Mesothelial cell of epicardium (in vitro differentiated cells): ENCODE results near the gene DST. TPM values are rescaled to one million over a fixed set of nuclear protein-coding genes. Genes with fewer than 3 reads are reported as not detected.
"Not testable (repeated sequence)": the region's sequence is repeated elsewhere in the genome, so short reads cannot be mapped to it uniquely, and the experiment has no call there.

Experiments used
- DNase-seq, 2 experiments: peaks; one replicate each; pipeline ENCODE4 v3.0.0; 2021; ENCODE audit warnings: low spot score in 2 of 2; ENCODE audit not compliant: unreplicated experiment in 2 of 2
- H3K27ac Mint-ChIP-seq: 2 replicates; pipeline ENCODE4 v1.8.0; 2021; ENCODE audit warnings: mixed read lengths
- H3K27me3 Mint-ChIP-seq: 2 replicates; pipeline ENCODE4 v1.8.0; 2021; ENCODE audit warnings: low read depth, mixed read lengths
- H3K36me3 Mint-ChIP-seq: 2 replicates; pipeline ENCODE4 v1.8.0; 2021; ENCODE audit warnings: mixed read lengths
- H3K4me1 Mint-ChIP-seq: 2 replicates; pipeline ENCODE4 v1.8.0; 2021; ENCODE audit warnings: mixed read lengths
- H3K4me3 Mint-ChIP-seq: 2 replicates; pipeline ENCODE4 v1.8.0; 2021; ENCODE audit warnings: mild to moderate bottlenecking, moderate library complexity, mixed read lengths
- H3K9me3 Mint-ChIP-seq: 2 replicates; pipeline ENCODE4 v1.8.0; 2021; ENCODE audit warnings: mixed read lengths
- total RNA-seq: library from RNA; stranded (reverse); gene quantifications from 3 replicates; pipeline ENCODE4 v1.2.1, GENCODE V29; 2021
- TF ChIP-seq, protein P1 (sequence below): fragments of 200-600 bp; sonication (generic); IDR thresholded peaks from one replicate; pipeline ENCODE4 v1.5.0; 2021; ENCODE audit warnings: antibody characterized with exemption; ENCODE audit not compliant: unreplicated experiment

The DST gene
- total RNA-seq, 1 donor from 2014 or later = 306 TPM

- no peaks in the 10 kb centered on the region for H3K9me3 Mint-ChIP-seq
- peaks cover 1% of the 10 kb centered on the region for H3K36me3 Mint-ChIP-seq
- no peaks in the 10 kb centered on the region for H3K27me3 Mint-ChIP-seq
- TF ChIP-seq, protein P1, sequence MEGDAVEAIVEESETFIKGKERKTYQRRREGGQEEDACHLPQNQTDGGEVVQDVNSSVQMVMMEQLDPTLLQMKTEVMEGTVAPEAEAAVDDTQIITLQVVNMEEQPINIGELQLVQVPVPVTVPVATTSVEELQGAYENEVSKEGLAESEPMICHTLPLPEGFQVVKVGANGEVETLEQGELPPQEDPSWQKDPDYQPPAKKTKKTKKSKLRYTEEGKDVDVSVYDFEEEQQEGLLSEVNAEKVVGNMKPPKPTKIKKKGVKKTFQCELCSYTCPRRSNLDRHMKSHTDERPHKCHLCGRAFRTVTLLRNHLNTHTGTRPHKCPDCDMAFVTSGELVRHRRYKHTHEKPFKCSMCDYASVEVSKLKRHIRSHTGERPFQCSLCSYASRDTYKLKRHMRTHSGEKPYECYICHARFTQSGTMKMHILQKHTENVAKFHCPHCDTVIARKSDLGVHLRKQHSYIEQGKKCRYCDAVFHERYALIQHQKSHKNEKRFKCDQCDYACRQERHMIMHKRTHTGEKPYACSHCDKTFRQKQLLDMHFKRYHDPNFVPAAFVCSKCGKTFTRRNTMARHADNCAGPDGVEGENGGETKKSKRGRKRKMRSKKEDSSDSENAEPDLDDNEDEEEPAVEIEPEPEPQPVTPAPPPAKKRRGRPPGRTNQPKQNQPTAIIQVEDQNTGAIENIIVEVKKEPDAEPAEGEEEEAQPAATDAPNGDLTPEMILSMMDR = no peak
- H3K4me1 Mint-ChIP-seq = peaks cover 47% of the 10 kb centered on the region
- no peak for DNase-seq
- peak overlapping the region; percentile 64 for H3K27ac Mint-ChIP-seq
- H3K4me3 Mint-ChIP-seq = no peak overlapping the region
These were observed 21.3 kb upstream of the DST start for GRCh38 chr6:56664029-56664428.

- Mint-ChIP-seq H3K27ac (peak overlapping the region; percentile 2), H3K4me1 (peaks cover 47% of the 10 kb centered on the region), H3K36me3 (peaks cover 1% of the 10 kb centered on the region), H3K27me3 (no peaks in the 10 kb centered on the region), H3K9me3 (no peaks in the 10 kb centered on the region), H3K4me3 (no peak overlapping the region)
- TF ChIP-seq, protein P1 = no peak
- DNase-seq = no peak
These were observed 20.7 kb upstream of the DST start for GRCh38 chr6:56663344-56663743.

DNA sequence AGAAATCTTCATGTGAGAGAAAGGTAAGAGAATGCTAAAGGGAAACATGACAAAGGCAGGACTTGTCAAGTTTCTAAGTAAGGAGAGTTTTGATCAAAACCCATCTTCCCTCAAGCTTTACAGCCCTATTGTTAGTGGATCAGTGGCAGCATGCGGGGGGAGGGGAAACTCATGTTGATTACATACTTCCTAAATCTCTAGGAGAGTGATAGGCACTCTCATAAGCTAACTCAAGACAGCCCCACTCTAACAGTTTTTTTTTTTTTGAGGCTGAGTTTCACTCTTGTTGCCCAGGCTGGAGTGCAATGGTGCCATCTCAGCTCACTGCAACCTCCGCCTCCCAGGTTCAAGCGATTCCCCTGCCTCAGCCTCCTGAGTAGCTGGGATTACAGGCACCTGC is 18.6 kb upstream of the DST start:
- not testable (repeated sequence) for H3K36me3 Mint-ChIP-seq, H3K4me3 Mint-ChIP-seq, H3K9me3 Mint-ChIP-seq, H3K27me3 Mint-ChIP-seq, DNase-seq
- Mint-ChIP-seq H3K27ac (peak overlapping the region; percentile 17), H3K4me1 (peaks cover 43% of the 10 kb centered on the region)

DNA sequence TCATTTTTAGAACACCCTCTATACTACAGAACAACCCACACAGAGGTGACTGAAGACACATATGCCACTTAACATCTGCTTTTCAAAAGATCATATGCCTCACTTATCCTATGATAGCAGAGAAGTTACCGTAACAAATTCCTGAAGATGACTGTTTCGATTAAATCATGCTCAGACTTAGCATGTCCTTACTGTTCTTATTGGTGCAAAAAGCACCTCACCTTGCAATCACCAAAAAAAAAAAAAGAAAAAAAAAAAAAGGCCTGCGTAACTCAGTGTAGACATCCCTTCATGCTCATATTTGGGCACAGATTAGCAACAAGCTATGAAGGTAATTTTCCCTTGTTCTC is 17.7 kb upstream of the DST start:
- DNase-seq = no peak
- Mint-ChIP-seq H3K4me3 (no peak overlapping the region), H3K27me3 (no peaks in the 10 kb centered on the region), H3K36me3 (peaks cover 1% of the 10 kb centered on the region), H3K9me3 (no peaks in the 10 kb centered on the region), H3K4me1 (peaks cover 52% of the 10 kb centered on the region), H3K27ac (peak overlapping the region; percentile 47)
- TF ChIP-seq, protein P1 = no peak

GRCh38 chr6:56659721-56660380 is 17.2 kb upstream of the DST start:
- H3K4me3 Mint-ChIP-seq = no peak overlapping the region
- DNase-seq = no peak
- H3K4me1 Mint-ChIP-seq = peaks cover 53% of the 10 kb centered on the region
- peak overlapping the region; percentile 39 for H3K27ac Mint-ChIP-seq
- H3K36me3 Mint-ChIP-seq = peaks cover 1% of the 10 kb centered on the region
- H3K9me3 Mint-ChIP-seq = no peaks in the 10 kb centered on the region
- H3K27me3 Mint-ChIP-seq = no peaks in the 10 kb centered on the region
- TF ChIP-seq, protein P1 = no peak

DNA sequence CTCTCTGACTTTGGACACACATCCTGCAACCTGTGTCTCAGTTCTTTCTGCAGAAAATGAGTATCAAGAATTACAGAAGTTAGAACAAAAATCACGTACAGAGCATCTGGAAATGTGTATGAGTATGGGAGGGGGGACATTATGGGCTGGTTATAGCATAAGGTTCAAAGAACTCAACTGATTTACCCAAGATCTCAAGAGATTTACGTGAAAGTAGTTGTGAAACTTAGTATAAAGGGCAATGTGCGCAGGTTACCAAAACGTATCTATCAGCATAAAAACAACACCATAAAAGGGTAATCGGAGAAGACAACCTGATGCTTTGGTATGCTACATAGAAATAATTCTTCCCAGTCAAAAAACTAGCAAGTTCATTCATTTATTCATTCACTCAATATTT is 15.6 kb upstream of the DST start:
- no peaks in the 10 kb centered on the region for H3K27me3 Mint-ChIP-seq
- no peak for DNase-seq
- H3K4me3 Mint-ChIP-seq = no peak overlapping the region
- H3K36me3 Mint-ChIP-seq = peaks cover 1% of the 10 kb centered on the region
- peaks cover 44% of the 10 kb centered on the region for H3K4me1 Mint-ChIP-seq
- no peaks in the 10 kb centered on the region for H3K9me3 Mint-ChIP-seq
- TF ChIP-seq, protein P1 = no peak
- no peak overlapping the region for H3K27ac Mint-ChIP-seq
